NCI-H187 (cell line): ENCODE measurements around the gene NTRK2.

Experiments
- DNase-seq, 2 experiments: peaks; one replicate each; lab custom pipeline; 2025; lab: John Stamatoyannopoulos, UW

NTRK2 gene

GRCh38 chr9:84681516-84682285 lies 12.2 kb downstream of the NTRK2 start:
- no peak for DNase-seq

DNA sequence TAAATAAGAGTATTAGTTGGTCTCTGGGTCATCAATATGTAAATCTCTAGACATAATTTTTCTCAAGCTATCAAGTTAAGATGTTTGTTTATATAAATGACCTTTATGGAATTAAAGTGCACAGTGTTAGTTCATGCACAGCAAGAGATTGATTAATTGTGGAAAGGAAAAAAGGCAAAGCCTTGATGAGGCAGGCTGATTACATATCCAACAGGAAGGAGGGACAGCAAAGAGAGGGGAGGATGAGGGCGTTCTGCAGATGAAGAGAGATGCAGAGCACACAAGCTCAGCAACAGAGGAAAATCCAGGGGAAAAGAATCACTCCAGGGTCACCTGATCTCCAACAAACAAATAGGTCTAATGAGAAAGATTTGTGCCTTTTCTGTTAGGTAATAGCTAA lies 16.5 kb downstream of the NTRK2 start:
- DNase-seq = no peak

- DNase-seq = no peak
Observed at GRCh38 chr9:84688956-84689355, 19.4 kb downstream of the NTRK2 start.

DNA sequence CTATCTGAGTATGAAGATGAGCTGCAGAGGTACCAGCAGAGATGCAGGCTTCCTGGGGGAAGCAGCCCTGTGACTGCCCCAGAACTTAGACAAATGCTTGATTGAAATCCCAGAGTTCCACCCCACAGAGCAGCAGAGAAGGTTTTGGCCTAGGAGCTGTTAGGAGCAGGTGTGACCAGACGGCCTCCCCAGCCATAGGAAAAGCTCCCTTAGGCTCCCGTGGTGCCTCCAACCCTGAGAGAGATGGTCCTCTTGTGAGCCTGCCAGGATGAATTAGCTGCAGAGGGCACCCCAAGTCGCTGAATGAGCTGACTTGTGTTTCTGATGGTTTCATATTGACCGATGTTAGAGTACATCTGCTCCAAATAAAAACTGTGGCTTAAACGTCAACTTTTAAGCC lies 22.1 kb downstream of the NTRK2 start:
- DNase-seq = no peak

DNA sequence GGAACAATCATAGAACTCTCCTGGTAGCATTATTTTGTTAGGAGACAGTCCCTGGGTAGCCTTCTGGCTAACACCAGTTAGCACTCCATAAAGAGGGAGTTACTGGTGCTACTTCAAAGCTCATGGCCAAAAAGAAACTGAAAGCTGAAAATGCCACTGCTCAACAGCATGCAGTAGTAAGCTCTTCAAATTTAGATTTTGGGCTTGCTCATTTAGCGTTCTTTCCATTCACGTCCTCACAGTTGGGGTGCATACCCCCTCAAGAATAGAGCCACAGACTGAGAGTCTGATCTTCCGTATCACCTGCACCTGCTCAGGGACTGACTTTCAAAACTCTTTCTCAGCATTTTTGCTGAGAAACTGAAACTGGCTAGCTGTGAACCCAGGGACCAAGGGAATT lies 24.7 kb downstream of the NTRK2 start:
- DNase-seq = no peak

GRCh38 chr9:84697042-84697441 lies 27.5 kb downstream of the NTRK2 start:
- no peak for DNase-seq

- DNase-seq = no peak
Observed at GRCh38 chr9:84697509-84698114, 28.1 kb downstream of the NTRK2 start.

GRCh38 chr9:84698323-84698722 lies 28.8 kb downstream of the NTRK2 start:
- DNase-seq = no peak

GRCh38 chr9:84699984-84700383 lies 30.5 kb downstream of the NTRK2 start:
- no peak for DNase-seq

DNA sequence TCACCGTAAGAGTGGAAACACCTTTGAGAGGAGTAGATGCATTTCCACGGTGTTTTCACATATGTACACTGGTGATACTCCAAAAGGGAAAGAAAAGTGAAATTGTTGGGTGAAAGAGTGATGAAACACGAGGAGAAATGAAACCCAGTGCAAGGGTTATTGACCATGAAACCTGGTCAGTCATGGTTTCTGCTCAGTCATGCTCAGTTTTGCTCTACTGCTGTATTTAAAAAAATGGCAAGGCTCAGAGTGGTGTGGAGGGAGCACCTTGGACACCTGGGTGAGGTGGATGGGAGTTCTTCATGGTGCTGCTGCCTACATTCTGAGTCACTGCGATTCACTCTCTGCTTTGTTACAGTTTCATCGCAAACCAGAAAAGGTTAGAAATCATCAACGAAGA lies 32.3 kb downstream of the NTRK2 start:
- DNase-seq = no peak

- no peak for DNase-seq
Observed at GRCh38 chr9:84702471-84702870, 32.9 kb downstream of the NTRK2 start.

DNA sequence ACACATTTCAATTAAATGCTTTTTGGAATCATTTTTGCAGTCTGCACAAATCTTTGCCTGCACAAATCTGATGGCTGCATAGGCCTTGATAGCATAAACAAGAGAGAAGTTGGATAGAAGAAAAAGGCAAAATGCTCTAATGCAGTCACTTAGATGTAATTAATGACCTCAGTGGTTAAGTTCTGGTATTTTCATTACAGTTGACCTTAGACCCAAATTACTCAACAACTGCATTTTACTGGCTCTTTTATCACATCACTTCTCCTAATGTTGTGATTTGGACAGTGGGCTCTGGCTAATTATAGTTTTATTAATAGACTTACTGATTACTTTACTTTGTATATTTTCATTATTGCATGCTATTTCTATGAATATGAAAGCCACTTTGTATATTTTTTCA lies 34.3 kb downstream of the NTRK2 start:
- no peak for DNase-seq

GRCh38 chr9:84705128-84705527 lies 35.6 kb downstream of the NTRK2 start:
- DNase-seq = no peak

DNA sequence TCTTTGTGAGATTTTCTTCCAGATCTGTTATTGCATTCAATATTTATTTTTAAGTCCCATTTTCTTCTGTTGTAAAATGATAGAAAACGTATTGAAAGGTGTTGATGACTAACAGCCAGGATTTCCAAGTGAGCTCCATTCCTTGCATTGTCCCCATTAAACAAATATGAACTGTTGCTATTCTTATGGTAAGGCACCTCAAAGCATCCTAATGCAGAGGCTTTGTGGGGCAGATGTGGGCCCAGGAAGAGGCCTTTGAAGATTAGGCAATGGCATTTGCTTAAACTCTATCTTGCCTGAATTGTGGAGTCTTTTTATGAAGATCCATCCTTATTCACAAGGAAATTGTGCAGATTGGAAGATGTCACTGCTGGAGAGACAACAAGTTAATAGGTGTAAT lies 38.9 kb downstream of the NTRK2 start:
- no peak for DNase-seq

DNA sequence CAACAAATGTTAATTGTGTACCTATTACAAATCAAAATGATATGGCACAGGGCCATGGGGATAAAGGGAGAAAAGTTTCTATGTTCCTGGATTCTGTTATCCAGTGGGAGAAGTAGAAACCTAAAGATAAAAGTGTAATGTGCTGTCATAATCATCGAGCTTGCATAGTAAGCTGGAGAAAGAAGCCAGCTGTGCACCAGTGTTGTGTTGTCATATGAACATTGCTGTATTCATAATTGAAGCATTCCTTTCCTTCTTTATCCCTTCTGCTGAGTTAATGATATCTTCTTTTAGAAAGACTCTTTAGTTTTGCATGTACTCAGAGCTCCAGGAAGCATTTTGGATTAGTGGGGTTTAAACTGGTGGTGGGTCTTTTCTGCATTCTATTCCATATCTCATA lies 39.5 kb downstream of the NTRK2 start:
- DNase-seq = no peak

DNA sequence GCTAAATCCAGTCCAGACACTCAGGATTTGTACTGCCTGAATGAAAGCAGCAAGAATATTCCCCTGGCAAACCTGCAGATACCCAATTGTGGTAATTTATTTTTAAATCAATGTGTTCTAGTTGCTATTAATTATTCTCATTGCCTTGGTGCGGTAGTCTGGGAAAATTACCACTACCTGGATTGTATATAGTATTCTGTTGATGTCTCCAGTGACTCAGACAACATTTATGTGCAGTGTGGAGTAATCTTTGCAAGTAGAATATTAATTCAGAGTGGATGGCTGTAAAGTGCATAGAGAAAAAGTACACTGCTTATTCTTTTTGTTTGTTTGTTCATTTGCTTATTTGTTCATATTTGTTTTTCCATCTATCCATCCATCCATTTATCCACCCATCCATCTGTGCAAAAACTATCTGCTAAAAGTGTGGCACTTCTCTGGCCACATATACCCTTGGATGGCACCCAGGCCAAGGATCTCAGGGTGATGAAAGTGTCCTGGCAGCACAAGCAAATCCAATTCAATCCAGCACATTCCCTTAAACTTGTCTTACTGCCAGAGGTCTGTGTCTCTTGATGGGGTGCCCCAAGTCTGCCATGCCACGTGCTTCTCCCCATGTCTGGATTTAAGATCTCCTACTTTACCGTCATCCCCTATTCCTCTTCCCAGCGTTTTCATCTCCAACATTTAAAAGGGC lies 41.3 kb downstream of the NTRK2 start:
- no peak for DNase-seq

GRCh38 chr9:84711398-84711777 lies 41.9 kb downstream of the NTRK2 start:
- no peak for DNase-seq

DNA sequence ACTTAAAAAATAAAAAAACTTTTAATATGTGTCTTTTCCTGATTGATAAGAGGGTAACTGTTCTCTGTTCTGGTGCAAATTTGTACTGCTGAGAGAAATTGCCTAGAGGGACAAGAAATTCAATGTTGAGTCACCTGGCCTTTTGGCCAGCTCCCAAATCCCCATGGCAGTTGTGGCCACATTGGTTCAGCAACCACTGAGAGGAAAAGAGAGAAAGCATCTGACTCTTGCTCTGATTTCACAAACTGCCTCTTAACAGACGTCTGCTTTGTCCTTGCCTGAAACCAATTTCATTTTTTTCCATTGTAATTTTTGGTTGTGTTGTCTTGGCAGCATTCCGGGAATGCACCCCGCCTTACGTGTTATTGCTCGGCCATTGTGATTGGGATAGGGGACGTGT lies 42.4 kb downstream of the NTRK2 start:
- no peak for DNase-seq

- no peak for DNase-seq
Observed at GRCh38 chr9:84716217-84716616, 46.7 kb downstream of the NTRK2 start.

- DNase-seq = no peak
Observed at GRCh38 chr9:84718476-84718875, 48.9 kb downstream of the NTRK2 start.

DNA sequence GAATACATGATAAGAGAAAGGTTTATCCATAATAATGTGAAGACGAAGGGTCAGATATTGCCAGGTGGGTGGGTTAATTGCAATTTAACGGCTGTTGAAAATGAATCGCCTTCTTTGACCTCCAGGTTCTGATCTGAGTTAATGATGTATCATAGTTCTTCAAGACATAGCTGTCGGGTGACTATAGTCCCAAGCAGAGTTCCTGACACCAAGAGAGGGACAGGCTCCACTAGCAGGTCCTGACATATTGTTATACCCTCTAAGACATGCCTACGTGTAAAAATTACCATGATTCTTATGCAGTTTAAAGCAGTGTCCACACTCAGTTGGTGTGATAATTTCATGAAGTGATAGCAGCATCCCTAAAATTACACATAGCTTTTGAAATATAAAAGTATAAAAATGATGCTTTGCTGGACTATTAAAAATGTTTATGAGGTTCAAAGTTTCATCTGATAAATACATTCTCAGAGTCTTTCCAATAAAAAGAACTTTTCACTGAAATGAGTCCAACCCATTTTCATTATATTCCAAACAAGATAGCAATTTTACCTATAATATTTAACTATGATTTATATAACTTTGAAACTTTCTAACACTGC lies 53.0 kb downstream of the NTRK2 start:
- DNase-seq = no peak

DNA sequence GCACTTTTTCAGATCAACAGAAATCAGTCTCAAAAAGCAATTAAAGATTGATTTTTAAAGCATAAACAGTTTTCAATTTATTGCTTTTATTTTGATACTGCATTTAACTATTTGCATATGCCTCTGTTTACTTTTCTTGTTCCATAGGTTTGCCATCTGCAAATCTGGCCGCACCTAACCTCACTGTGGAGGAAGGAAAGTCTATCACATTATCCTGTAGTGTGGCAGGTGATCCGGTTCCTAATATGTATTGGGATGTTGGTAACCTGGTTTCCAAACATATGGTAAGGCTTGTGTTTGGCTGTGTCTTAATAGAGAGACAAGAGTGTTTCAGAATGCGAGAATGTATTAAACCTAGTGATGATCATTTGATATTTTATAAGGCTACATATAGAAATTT lies 53.9 kb downstream of the NTRK2 start:
- DNase-seq = no peak

GRCh38 chr9:84731696-84732095 lies 62.2 kb downstream of the NTRK2 start:
- no peak for DNase-seq
